ENCODE measurements around the gene ZP1.

ZP1 gene

GRCh38 chr11:60844870-60845221 is 22.5 kb upstream of the ZP1 start:
- no peak for DNase-seq

DNA sequence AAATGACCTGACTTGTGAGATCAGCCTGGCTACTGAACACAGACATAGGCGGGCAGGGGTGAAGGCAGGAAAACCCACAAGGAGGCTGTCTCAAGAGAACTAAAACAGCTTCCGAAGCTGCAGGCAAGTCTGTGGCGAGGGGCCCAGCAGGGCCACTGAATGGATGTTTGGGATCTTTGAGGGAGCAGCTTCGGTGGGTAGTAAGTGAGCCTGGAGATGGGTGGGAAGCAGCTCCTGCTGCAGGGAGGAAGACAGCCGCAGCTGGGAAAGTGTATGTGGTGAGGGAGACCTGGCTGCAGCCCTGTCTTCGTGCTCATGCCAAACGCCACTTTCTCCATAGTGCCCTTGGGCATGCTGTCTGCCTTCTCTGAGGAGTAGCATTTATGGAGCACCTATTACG is 22.0 kb upstream of the ZP1 start:
- no peak for DNase-seq

- DNase-seq: no peak
Observed at GRCh38 chr11:60847281-60847680, 20.1 kb upstream of the ZP1 start.

DNA sequence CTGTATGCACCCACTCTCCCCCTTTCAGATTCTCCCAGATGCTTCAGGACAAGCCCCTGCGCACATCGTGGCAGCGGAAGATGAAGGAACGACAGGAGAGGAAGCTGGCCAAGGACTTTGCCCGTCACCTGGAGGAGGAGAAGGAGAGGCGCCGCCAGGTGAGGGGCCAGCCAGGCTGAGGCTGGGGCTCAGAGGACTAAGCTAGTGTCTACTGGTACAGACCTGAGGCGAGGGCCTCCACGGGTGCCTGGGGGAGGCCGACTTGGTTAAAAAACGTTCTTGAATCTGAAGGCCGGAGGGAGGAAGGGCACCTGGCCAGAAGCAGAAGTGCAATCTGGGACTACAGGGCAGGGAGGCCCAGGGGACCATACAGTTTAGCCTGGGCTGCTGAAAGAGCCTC is 19.4 kb upstream of the ZP1 start:
- DNase-seq: no peak

DNA sequence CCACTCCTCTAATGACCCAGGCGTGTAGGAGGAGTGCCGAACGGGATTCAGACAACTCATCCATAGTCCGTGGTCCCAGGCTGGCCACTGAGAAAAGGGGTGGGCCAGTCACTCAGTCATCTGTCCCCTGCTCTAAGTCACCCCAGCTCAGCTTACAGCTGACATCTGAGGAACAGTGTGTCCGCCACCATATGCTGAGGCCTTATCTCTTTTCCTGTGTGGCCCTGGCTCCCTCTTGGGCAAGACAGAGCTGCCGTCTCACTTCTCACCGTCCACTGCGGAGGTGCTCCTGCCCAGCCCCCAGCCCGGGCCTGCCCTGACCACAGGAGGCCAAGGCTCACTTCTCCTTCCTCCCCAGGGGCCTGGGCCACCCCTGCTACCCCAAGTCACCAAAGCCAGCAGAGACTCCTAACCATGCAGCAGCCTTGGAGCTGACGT is 18.6 kb upstream of the ZP1 start:
- no peak for DNase-seq

- no peak for DNase-seq
Observed at GRCh38 chr11:60849641-60850520, 17.5 kb upstream of the ZP1 start.

DNA sequence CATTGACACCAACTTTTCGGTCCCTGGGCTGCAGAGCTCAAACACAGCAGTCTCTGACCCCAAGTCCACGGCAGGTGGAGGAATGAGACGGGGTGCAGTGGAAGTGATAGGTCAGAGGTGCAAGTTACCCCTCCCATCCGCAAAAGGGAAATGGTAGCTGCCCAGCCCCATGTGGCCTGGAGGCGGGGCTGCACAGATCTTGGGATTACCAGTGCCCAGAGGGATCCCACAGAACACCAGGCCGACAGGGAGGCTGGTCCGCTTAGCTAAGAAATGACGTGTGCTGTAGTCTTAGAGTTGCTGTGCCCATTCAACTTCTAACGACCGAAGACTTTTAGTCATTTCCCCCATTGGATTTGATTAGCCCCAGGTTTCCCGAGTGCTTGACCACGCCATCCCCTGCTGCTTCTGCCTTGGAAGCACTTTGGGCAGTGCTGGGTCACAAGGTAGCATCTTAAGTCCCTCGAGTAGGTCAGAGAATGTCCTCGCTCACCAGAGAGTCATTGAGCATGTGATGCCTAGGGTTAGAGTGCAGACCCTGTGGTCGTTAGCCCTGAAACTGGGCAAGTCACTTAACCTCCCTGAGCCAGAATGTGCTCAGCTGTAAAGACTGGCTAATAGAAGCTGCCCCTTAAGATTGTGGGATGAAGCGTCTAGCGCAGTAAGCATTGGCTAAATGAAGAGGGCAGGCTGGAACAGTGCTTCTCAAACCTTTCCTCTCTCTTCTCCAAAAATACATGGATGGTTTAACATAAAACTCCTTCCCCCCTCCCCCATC is 15.8 kb upstream of the ZP1 start:
- DNase-seq: no peak

DNA sequence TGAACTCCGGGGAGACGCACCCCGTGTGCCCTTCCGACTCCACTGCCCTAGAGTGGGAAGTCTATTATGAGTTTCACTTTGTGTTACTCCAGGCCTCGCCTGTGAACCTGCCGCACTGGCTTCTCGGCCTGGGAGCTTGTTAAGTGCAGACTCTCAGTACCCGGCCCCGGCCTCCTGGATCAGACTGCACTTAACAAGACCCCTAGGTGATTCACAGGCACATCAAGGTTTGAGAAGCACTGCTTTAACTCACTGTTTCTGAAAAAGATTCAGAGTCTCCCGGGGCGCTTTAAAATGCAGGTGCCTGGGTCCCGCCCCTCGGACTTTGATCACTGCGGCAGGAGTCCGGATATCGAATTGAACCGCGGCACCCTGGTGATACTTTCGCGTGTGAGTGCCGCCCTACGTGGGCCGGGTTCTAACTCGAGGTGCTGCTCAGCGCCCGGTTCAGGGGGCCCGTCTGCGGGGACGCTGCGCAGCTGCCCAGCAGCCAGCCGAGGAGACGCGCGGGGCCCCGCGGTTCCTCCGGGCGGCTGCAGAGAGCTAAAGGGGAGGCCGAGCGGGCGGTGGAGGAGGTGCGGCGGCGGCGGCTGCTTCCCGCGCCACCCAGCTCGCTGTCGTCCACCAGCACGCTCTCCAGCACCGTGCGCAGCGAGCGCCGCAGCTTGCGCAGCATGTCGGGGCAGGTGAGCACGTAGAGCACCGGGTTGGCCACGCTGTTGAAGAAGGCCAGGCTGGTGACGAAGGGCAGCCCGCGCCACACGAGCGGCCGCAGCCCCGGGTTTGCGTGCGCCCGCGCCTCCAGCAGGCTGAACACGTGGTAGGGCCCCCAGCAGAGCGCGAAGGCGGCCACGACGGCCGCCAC is 15.0 kb upstream of the ZP1 start:
- no peak for DNase-seq

GRCh38 chr11:60852982-60853950 is 14.1 kb upstream of the ZP1 start:
- no peak for DNase-seq

DNA sequence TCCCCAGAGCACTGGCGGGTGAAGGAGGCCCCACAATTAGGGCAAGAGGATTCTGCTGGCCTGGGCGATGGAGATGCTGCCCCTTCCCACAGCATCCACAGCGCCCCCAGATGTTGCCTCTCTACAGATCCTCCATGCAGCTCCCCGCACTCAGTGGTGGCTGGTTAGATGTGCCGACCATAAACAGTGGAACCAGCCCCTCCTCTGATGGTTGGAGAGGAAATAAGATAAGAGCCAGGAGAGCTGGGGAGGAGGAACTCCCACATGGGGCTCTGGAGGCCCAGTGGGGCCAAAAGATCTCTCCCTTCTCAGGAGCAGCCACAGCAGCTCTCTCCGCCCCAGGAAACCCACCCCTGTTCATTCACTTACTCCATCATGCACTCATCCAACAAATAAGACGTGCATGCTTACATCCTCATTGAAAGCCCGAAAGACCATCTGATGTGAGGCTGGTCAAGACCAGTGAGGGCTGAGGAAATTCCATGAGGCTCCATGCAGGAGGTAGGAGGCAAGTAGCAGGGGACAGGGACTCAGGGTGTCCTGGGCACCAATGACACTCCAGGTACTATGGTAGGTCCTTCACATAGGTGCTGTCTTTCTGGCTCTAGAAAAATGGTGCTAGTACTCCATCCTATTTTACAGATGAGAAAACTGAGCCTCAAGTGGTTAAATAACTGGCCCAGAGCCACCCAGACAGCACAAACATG is 13.0 kb upstream of the ZP1 start:
- no peak for DNase-seq

DNA sequence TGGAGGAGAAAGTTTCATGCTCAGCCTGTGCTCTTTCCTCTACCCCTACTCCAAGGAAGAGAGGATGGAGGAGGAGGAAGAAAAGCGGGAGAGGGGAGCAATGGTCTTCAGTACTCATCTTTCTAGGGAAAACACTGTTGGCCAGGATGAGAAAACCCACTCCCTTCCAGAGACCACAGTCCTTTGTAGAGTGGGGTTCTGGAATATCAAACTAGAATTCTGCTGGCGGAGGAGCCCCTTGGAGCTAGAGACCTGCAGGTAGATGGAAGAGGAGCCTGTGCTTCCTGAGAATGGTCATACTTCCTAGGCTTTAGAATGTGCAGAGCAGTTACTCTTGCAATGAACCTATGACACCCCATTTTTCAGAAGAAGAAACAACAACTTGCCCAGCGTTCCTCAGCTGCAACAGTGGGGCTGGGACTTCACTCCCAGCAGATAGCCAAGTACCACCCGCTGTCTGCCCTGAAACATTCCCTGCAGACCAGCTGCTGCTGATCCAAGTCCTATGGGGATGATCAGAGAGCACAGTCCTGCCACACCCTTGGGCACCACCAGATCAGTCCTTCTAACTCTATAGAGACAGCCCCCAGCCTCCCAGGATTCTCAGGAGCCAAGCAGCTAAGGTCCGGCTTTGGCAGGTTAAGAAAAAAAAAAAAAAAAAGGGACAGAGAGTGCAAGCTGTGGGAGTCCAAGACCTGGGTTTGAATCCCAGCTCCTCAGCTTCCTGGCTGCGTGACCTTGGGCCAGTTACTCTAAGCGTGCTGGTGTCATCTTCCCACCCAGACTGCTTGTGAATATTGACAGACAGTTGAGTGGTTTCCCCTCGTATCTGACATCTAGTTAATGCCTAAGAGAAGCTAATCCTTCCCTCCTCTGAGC is 12.3 kb upstream of the ZP1 start:
- no peak for DNase-seq

DNA sequence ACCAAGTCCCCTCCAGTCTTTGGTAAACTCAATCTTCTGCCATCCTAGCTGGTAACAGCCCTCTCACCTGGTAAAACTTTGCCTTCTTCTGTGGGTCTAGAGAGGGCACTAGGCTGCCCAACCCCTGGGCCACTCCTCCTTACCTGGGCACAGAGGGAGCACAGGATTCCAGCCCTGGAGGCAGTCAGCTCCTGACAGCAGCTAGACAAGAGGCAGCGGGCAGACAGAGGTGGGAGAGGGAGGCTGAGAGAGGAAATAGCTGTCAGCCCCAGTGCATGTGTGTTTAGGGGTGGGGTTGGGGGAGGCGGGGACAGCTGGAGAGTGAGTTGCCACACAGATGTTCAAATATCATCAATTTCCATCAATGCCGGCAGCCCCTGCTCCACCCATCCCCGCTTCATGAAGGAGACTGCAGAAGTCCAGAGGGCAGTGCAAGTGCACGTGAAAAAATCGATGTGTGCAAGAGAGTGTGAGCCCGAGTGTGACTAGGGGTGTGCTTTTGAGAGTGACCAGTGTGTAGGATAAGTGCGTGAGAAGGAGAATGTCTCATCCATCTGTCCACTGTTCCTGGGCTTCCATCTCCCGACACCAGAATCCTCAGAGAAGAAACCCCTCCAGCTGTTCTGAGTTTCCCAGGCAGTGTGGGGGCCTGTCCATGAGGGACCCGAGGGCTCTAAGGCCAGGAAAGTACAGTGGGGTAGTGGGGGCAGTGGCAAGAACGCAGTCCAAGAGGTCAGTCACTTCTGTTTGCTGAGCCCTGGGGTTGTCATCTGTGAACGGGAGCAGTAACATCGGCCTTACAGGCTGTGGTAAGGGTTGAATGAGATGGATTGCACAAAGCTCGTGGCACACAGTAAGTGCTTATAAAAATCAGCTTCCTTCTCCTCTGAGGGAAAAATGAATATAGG is 11.4 kb upstream of the ZP1 start, which contains the start of gene PTGDR2:
Gene PTGDR2 (minus strand): TSS at position 225 of the 908 bp plus-strand sequence. CDS start 2,228 bp downstream, outside the sequence.
- DNase-seq: no peak

DNA sequence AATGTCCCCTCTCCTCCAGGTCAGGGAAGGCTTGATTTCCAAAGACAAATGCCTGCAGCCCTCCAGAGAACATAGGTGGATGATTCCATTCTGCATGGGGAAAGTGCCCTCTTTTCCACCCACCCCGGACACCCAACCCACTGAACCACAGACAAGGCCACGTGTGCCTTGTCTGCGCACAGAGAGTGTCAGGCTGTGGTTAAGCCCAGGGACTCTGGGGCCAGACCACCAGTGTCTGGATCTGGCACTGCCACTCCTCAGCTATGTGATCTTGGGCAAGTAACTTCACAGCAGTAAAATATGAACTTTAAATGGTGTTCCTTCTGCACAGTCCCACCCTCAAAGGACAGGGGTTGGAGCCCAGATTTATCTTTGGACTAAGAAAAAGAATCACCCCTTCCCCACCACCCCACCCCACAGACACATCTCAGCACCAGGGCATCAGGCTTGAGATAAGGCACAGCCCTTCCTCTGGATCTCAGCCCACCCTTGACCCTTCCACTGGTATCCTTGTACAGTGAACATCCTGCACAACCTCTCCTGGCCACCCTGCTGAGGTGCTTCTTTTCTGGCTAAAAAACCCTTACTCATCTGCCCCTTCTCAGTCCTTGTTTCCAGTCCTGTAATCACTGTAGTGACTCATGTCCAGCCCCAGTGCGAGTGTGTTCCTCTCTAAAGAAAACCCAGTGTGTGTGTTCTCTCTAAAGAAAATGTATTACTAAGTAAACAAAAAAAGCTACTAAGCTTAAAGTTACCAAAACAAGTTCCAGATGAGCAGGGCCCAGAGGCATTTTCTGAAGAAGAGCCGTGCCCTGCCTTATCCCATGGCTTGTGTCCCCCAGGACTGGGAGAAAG is 9.7 kb upstream of the ZP1 start:
- DNase-seq: no peak

DNA sequence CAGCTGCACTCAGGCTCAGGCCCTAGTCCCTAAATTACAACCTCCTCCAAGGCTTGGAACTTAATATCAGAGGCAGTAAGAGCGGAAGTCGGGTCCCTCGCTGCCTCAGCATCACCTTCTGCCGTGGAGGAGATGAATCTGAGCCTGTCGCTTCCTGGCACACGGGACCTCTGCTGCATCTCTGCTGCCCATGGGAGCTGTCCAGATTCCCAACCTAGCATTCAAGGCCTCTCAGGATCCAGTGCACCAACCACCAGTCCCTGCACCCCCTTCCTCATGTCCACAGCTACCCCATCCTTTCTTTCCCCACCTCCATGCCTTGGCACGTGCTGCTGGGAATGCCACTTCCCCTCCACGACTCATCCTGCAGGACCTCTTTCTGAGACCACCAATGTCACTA is 9.1 kb upstream of the ZP1 start:
- no peak for DNase-seq

DNA sequence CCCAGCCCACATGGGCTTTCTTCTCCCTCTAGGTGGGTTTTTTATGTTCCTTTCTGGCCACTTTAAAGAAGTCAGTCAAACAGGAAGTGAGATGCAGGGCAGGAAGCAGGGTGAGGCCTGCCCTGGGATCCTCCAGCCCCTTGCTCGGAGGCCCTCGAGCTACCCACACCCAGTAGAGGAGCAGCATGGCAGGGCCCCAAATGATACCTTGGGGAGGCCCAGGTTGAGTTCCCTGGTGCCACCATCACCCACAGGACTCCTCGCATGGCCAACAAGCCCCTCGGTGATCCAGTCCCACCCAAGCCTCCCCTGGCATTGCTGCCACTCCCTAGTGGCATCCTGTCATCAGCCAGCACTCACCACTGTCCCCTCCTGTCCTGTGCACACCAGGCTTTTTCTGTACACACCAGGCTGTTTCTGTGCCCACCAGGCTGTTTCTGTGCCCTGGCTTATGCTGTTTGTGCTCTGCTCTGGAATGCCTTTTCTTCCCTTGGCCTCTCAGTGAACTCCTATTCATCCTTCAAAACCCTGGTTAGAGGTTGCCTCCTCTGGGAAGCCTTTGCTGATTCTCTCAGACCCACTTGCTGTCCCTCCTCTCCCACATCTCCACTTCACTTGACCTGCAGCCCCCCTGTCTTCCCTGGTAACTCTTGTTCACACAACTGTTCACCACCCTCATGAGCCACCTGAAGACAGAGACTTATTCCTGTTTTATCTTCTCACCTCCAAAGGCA is 8.4 kb upstream of the ZP1 start:
- no peak for DNase-seq

DNA sequence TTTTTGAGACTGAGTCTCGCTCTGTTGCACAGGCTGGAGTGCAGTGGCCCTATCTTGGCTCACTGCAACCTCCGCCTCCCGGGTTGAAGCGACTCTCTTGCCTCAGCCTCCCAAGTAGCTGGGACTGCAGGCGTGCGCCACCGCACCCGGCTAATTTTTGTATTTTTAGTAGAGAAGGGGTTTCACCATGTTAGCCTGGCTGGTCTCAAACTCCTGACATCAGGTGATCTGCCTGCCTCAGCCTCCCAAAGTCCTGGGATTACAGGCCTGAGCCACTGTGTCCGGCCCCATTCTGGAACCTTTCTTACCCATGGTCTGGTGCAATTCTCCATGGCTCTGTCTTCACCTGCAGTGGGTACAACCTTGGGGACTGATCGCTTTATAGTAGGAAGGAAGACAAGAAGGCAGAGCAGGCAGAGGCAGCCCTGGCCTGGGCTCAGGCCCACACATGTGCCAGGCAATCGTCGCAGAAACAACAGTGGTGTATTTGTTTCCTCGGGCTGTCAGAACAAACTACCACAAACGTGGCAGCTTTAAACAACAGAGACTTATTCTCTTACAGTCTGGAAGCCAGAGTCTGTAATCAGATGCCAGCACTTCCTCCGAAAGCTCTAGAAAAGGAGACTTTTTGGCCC is 7.6 kb upstream of the ZP1 start:
- DNase-seq: no peak

- no peak for DNase-seq
Observed at GRCh38 chr11:60860943-60861342, 6.4 kb upstream of the ZP1 start.

Data from stimulated activated naive CD4-positive, alpha-beta T cell treated with Interleukin-2 at 50 U/mL for 16 hours (primary cell).